ENCODE measurements around the gene RAET1L. TPM values are rescaled to one million over a fixed set of nuclear protein-coding genes. Genes with fewer than 3 reads are reported as not detected.

The RAET1L gene
- total and polyA plus RNA-seq, 10 of the 15 experiments (the other 5 are each of a cell fraction or from before 2014, with no cell fraction given) = not detected

GRCh38 chr6:150025201-150025917 is at the start of gene RAET1L (continued):
- no peak for TF ChIP-seq CEBPZ (IDR thresholded peaks at IDR 0.05; ENCODE audit: low read depth, low read length)
- no peak for TF ChIP-seq MTA3 (IDR thresholded peaks at IDR 0.05; ENCODE audit: borderline replicate concordance, low read length)
- no peak for TF ChIP-seq HDAC6 (IDR thresholded peaks at IDR 0.05; ENCODE audit: unreplicated experiment)
- no peak for TF ChIP-seq RFX5 (IDR thresholded peaks at IDR 0.05; ENCODE audit: low read depth, low read length)

GRCh38 chr6:150075034-150075421 is 49.7 kb upstream of the RAET1L start:
- RAD21 ChIA-PET (ENCODE audit: unreplicated experiment) = interaction anchor here (1.0 to 1.8 kb wide), 3 partner anchors 320 to 743 kb away, joined by 3 to 6 read pairs (median 3); no protein-coding TSS in a partner anchor
- H3K27ac ChIP-seq (ENCODE audit: control insufficient read depth, insufficient read depth) = no peak overlapping the region
- FAIRE-seq (no peak), ATAC-seq (no peak), DNase-seq (ENCODE audit: low read depth, low spot score) (no peak)
- no peaks in the 10 kb centered on the region for H3K4me1 ChIP-seq (ENCODE audit: control insufficient read depth, insufficient read depth, low read length)
- H3K4me2 ChIP-seq (ENCODE audit: control insufficient read depth, insufficient read depth) = no peak overlapping the region
- POLR2A ChIA-PET = no interaction called here
- H3K9ac ChIP-seq (ENCODE audit: control insufficient read depth, insufficient read depth, low read length) = no peak overlapping the region
- no peak overlapping the region for H3K4me3 ChIP-seq
- TF ChIP-seq RUNX3 (IDR thresholded peaks at IDR 0.05; ENCODE audit: low read length) = no peak
- TF ChIP-seq TBL1XR1 (IDR thresholded peaks at IDR 0.05; ENCODE audit: low read depth, low read length) = no peak
- no peak for TF ChIP-seq HDAC6 (IDR thresholded peaks at IDR 0.05; ENCODE audit: unreplicated experiment)
- TF ChIP-seq BCL3 (IDR thresholded peaks at IDR 0.05; ENCODE audit: borderline replicate concordance, insufficient read depth, low read depth, low read length, poor library complexity, severe bottlenecking) = no peak
- no peak for TF ChIP-seq WRNIP1 (IDR thresholded peaks at IDR 0.05; ENCODE audit: borderline replicate concordance, low read depth, low read length)
- no peak for TF ChIP-seq SRF (IDR thresholded peaks at IDR 0.05; ENCODE audit: low read depth in 2 of 2, low read length in 2 of 2)
- TF ChIP-seq NFIC (IDR thresholded peaks at IDR 0.05; ENCODE audit: low read depth, low read length) = no peak
- TF ChIP-seq MYB (IDR thresholded peaks at IDR 0.05; ENCODE audit: borderline replicate concordance, low read depth, low read length) = no peak
- TF ChIP-seq SMAD5 (IDR thresholded peaks at IDR 0.05; ENCODE audit: low read depth) = no peak
- TF ChIP-seq ZNF217 (IDR thresholded peaks at IDR 0.05) = no peak
- TF ChIP-seq ZSCAN29 (IDR thresholded peaks at IDR 0.05) = no peak
- no peak for TF ChIP-seq ZNF24 (IDR thresholded peaks at IDR 0.05)
- H2AFZ ChIP-seq (ENCODE audit: control insufficient read depth, low read depth, low read length) = no peak overlapping the region
- no peaks in the 10 kb centered on the region for H3K36me3 ChIP-seq (ENCODE audit: control insufficient read depth in 2 of 2, insufficient read depth in 2 of 2, low read length in 1 of 2)
- H3K27me3 ChIP-seq (replicated peaks in 1 of 2; ENCODE audit: control insufficient read depth in 2 of 2, insufficient read depth in 2 of 2, low read length in 1 of 2) = no peaks in the 10 kb centered on the region; a peak in 1 of 4 replicates
- WGBS (ENCODE audit: insufficient coverage, insufficient replicate concordance, low lambda C conversion rate, missing lambda C conversion rate) = 26% methylated on average over 2 of the region's 2 CpGs
- BruUV-seq (replicated peaks) = no TSS peak
- H4K20me1 ChIP-seq (ENCODE audit: control insufficient read depth, insufficient read depth) = no peaks in the 10 kb centered on the region
- H3K79me2 ChIP-seq (ENCODE audit: control insufficient read depth, insufficient read depth, low read length) = no peaks in the 10 kb centered on the region
- CTCF ChIA-PET = interaction anchor here (1.9 to 8.7 kb wide), 3 partner anchors 320 to 743 kb away, joined by 5 to 115 read pairs (median 5); no protein-coding TSS in a partner anchor
- SMC1A ChIA-PET (ENCODE audit: uncharacterized antibody, unreplicated experiment) = interaction anchor here (1.7 kb wide), 1 partner anchor 320 kb away, joined by 8 read pairs; no protein-coding TSS in a partner anchor
- in situ Hi-C loops (cut with MboI) (loop anchor here (10.0 kb wide), 1 partner anchor 320 kb away; no protein-coding TSS in a partner anchor), intact Hi-C loops (cut with micrococcal nuclease; ENCODE audit: unreplicated experiment) (no loop called here)
- no peaks in the 10 kb centered on the region for H3K9me3 ChIP-seq (replicated peaks; ENCODE audit: control insufficient read depth, insufficient read depth, low read length)
